Measurements from ENCODE around the gene ASCC3.

Gene ASCC3

GRCh38 chr6:100462706-100463629, 418.2 kb downstream of the ASCC3 start:
- no peak for DNase-seq

- DNase-seq: no peak
Measured at GRCh38 chr6:100461917-100462705, 419.0 kb downstream of the ASCC3 start.

GRCh38 chr6:100461278-100461916, 419.7 kb downstream of the ASCC3 start:
- peak; percentile 49 for DNase-seq

DNA sequence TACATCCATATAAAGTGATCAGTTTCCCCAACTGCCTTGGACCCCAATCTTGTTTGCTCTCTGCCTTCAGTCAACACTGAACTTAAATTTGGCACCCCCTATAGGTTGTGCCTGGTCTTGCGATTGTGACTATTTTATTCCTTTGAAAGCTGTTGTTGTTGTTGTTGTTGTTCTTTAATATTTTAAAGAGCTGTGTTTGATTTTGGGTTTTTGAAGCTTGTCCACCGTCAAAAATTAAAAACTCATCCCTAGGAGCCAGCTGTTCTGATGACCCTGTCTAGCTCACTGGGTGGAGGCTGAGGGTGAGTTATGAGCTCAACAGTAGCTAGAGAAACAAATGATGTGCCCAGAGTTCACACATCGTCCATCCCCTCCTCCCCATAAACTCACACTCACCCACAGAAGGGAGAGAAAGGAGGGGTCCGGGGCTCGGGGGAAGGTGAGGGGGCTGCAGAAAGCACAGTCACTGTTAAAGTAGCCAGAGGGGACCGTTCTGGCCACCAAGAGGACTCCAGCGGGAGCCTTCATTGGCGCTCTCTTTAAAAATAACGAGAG, 420.4 kb downstream of the ASCC3 start:
- no peak for DNase-seq

- DNase-seq: no peak
Measured at GRCh38 chr6:100459592-100460184, 421.4 kb downstream of the ASCC3 start.

GRCh38 chr6:100458841-100459591, 422.1 kb downstream of the ASCC3 start:
- no peak for DNase-seq

Data from femur (tissue), 1 donor.